GM23338 (cell line): ENCODE results near the gene MMP17.

Experiments used
- CREB1 ChIP-seq: fragments of 250-450 bp; sonication (Bioruptor Pico); IDR thresholded peaks from 2 replicates; pipeline ENCODE4 v1.5.0; 2020; ENCODE audit warnings: low read depth, mild to moderate bottlenecking, moderate library complexity
- EZH2 ChIP-seq: fragments of 200-600 bp; sonication (generic); IDR thresholded peaks from one replicate; pipeline ENCODE4 v1.8.0; 2017; ENCODE audit warnings: antibody characterized with exemption, mild to moderate bottlenecking, low read depth; ENCODE audit not compliant: unreplicated experiment
- JUNB ChIP-seq: IDR thresholded peaks from one replicate; pipeline ENCODE4 v1.6.1; 2016; ENCODE audit warnings: antibody characterized with exemption; ENCODE audit not compliant: unreplicated experiment
- NANOG ChIP-seq: IDR thresholded peaks from 2 replicates; pipeline ENCODE4 v1.6.1; 2016; ENCODE audit warnings: antibody characterized with exemption, borderline replicate concordance
- POLR2AphosphoS5 ChIP-seq: IDR thresholded peaks from 2 replicates; pipeline ENCODE4 v1.6.1; 2016; ENCODE audit warnings: antibody characterized with exemption, low read depth
- ZNF114 ChIP-seq: fragments of 250-450 bp; sonication (Bioruptor Pico); IDR thresholded peaks from 2 replicates; pipeline ENCODE4 v1.5.0; 2020; ENCODE audit warnings: mild to moderate bottlenecking, moderate library complexity
- TF ChIP-seq, protein P1 (sequence below), 2 experiments: fragments of 200-600 bp in 1 of 2; sonication (generic) in 1 of 2; conservative IDR thresholded peaks; 2 replicates each; pipeline versions ENCODE4 v1.5.1 to v1.6.1; 2016 to 2017; ENCODE audit warnings: antibody characterized with exemption in 2 of 2, low read depth in 2 of 2, mild to moderate bottlenecking in 2 of 2, moderate library complexity in 1 of 2

- TF ChIP-seq POLR2AphosphoS5 = no peak
- TF ChIP-seq EZH2 = no peak
- TF ChIP-seq, protein P1, sequence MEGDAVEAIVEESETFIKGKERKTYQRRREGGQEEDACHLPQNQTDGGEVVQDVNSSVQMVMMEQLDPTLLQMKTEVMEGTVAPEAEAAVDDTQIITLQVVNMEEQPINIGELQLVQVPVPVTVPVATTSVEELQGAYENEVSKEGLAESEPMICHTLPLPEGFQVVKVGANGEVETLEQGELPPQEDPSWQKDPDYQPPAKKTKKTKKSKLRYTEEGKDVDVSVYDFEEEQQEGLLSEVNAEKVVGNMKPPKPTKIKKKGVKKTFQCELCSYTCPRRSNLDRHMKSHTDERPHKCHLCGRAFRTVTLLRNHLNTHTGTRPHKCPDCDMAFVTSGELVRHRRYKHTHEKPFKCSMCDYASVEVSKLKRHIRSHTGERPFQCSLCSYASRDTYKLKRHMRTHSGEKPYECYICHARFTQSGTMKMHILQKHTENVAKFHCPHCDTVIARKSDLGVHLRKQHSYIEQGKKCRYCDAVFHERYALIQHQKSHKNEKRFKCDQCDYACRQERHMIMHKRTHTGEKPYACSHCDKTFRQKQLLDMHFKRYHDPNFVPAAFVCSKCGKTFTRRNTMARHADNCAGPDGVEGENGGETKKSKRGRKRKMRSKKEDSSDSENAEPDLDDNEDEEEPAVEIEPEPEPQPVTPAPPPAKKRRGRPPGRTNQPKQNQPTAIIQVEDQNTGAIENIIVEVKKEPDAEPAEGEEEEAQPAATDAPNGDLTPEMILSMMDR (conservative IDR thresholded peaks at IDR 0.05; ENCODE audit: low read depth in 2 of 2) = no peak
- no peak for TF ChIP-seq ZNF114 (CRISPR knock-in tag)
- TF ChIP-seq NANOG = no peak
- TF ChIP-seq CREB1 (CRISPR knock-in tag) = no peak
- TF ChIP-seq JUNB = no peak
Measured at GRCh38 chr12:131831635-131832041, 3.4 kb downstream of the MMP17 start.
